Fibroblast of skin of right quadriceps (primary cell): ENCODE results near the gene CTSG.
"Not testable (repeated sequence)": the region's sequence is repeated elsewhere in the genome, so short reads cannot be mapped to it uniquely, and the experiment has no call there.

Experiments used
- DNase-seq: peaks from one replicate; pipeline ENCODE4 v3.0.0-alpha.2; 2013

Gene CTSG

DNA sequence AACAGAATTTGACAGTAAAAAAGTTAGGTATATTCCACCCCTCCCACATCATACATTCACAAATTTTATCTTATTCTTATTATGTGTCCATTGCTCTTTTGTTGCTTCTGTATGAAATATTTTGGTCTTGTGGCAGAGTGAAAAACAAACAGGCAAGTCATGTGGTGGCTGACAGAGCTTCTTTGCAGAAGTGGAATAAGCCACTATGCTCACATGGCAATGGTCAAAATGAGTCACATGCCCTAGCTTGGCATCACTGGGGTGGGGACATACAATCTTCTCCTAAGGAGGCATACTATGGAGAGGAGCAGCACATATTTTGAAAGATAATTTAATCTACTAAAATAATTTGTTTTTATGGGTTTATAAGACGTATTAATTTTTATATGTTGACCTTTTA is 40.3 kb downstream of the CTSG start:
- DNase-seq, result no peak

DNA sequence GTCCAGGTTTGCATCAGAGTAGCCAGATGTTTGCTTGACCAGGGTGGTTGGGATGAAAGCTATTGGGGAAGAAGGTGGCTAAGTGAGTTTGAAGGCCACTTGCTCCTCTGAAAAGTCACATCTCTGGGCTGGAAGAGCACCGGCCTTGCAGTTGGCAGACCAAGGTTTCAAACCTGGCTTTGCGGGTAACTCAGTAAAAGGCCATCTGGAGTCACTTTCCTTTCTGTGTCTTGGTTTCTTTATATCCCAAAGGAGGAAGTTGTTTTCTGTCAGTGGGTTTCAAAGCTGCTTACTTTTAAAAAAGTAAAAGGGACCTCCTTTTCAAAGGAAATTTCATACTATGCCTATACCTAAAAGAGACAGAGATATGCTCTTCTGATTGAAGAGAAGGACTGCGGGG is 41.8 kb downstream of the CTSG start:
- DNase-seq, result no peak

DNA sequence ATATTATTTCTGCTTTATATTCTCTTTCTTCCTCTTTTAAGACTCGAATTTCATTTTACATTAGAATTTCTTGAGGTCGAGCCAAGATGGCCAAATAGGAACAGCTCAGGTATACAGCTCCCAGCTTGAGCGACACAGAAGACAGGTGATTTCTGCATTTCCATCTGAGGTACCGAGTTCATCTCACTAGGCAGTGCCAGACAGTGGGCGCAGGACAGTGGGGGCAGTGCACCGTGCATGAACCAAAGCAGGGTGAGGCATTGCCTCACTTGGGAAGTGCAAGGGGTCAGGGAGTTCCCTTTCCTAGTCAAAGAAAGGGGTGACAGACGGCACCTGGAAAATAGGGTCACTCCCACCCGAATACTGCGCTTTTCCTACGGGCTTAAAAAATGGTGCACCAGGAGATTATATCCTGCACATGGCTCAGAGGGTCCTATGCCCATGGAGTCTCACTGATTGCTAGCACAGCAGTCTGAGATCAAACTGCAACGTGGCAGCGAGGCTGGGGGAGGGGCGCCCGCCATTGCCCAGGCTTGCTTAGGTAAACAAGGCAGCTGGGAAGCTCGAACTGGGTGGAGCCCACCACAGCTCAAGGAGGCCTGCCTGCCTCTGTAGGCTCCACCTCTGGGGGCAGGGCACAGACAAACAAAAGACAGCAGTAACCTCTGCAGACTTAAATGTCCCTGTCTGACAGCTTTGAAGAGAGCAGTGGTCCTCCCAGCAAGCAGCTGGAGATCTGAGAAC is 50.0 kb downstream of the CTSG start:
- DNase-seq, result not testable (repeated sequence)
